ENCODE data around the gene PPP1R2B.

DNA sequence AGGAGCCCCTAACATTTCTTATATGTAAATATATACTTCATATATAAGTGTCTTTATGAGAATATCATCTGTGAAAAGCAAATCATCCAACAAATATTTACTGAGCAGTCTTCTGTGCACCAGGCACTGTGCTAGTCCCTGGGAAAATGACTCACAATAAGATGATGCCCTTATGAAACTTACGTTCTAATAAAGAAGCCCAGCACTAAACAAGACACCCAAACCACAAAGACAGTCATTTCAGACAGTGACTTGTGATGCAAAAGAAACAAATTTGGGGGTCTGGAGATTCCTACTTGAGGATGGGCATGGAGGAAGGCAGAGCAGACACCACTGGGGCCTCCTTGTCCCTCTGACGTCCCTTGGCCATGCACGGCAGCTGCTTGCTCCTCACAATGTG, 30.6 kb upstream of the PPP1R2B start:
- no peak for TF ChIP-seq RCOR1 (IDR thresholded peaks at IDR 0.05; ENCODE audit: low read depth, low read length)
- TF ChIP-seq, protein P1, sequence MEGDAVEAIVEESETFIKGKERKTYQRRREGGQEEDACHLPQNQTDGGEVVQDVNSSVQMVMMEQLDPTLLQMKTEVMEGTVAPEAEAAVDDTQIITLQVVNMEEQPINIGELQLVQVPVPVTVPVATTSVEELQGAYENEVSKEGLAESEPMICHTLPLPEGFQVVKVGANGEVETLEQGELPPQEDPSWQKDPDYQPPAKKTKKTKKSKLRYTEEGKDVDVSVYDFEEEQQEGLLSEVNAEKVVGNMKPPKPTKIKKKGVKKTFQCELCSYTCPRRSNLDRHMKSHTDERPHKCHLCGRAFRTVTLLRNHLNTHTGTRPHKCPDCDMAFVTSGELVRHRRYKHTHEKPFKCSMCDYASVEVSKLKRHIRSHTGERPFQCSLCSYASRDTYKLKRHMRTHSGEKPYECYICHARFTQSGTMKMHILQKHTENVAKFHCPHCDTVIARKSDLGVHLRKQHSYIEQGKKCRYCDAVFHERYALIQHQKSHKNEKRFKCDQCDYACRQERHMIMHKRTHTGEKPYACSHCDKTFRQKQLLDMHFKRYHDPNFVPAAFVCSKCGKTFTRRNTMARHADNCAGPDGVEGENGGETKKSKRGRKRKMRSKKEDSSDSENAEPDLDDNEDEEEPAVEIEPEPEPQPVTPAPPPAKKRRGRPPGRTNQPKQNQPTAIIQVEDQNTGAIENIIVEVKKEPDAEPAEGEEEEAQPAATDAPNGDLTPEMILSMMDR (IDR thresholded peaks at IDR 0.05) = no peak
- no peak for TF ChIP-seq HDAC2 (IDR thresholded peaks at IDR 0.05)
- TF ChIP-seq CEBPB (IDR thresholded peaks at IDR 0.05) = no peak
- TF ChIP-seq, protein P2, sequence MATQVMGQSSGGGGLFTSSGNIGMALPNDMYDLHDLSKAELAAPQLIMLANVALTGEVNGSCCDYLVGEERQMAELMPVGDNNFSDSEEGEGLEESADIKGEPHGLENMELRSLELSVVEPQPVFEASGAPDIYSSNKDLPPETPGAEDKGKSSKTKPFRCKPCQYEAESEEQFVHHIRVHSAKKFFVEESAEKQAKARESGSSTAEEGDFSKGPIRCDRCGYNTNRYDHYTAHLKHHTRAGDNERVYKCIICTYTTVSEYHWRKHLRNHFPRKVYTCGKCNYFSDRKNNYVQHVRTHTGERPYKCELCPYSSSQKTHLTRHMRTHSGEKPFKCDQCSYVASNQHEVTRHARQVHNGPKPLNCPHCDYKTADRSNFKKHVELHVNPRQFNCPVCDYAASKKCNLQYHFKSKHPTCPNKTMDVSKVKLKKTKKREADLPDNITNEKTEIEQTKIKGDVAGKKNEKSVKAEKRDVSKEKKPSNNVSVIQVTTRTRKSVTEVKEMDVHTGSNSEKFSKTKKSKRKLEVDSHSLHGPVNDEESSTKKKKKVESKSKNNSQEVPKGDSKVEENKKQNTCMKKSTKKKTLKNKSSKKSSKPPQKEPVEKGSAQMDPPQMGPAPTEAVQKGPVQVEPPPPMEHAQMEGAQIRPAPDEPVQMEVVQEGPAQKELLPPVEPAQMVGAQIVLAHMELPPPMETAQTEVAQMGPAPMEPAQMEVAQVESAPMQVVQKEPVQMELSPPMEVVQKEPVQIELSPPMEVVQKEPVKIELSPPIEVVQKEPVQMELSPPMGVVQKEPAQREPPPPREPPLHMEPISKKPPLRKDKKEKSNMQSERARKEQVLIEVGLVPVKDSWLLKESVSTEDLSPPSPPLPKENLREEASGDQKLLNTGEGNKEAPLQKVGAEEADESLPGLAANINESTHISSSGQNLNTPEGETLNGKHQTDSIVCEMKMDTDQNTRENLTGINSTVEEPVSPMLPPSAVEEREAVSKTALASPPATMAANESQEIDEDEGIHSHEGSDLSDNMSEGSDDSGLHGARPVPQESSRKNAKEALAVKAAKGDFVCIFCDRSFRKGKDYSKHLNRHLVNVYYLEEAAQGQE (IDR thresholded peaks at IDR 0.05) = no peak
- no peak for TF ChIP-seq KDM5A (IDR thresholded peaks at IDR 0.05)
- TF ChIP-seq, protein P3, sequence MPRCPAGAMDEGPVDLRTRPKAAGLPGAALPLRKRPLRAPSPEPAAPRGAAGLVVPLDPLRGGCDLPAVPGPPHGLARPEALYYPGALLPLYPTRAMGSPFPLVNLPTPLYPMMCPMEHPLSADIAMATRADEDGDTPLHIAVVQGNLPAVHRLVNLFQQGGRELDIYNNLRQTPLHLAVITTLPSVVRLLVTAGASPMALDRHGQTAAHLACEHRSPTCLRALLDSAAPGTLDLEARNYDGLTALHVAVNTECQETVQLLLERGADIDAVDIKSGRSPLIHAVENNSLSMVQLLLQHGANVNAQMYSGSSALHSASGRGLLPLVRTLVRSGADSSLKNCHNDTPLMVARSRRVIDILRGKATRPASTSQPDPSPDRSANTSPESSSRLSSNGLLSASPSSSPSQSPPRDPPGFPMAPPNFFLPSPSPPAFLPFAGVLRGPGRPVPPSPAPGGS (IDR thresholded peaks at IDR 0.05) = no peak

Data from A549 (cell line).